Right lobe of liver (tissue), 4 donors: ENCODE data around the gene BTLA.
"Not testable (repeated sequence)": the region's sequence is repeated elsewhere in the genome, so short reads cannot be mapped to it uniquely, and the experiment has no call there.

Experiments used
- POLR2A ChIP-seq: fragments of 450-650 bp; IDR thresholded peaks from one replicate; pipeline ENCODE4 v1.6.1; 2017; ENCODE audit warnings: antibody characterized with exemption, mild to moderate bottlenecking
- TF ChIP-seq, protein P1 (sequence below), 4 donors: fragments of 200-600 bp in 3 of 4; fragments of 450-650 bp in 1 of 4; IDR thresholded peaks; one replicate each; pipeline versions ENCODE4 v1.5.1 to v1.8.0; 2016 to 2022; ENCODE audit warnings: antibody characterized with exemption in 4 of 4, mild to moderate bottlenecking in 2 of 4
- donor health status: DM: no; HTN: no; CAD: no.
- donor health status: DM: no; HTN: no; CAD: no.
- donor health status: DM: no; HTN: yes; CAD: no.

DNA sequence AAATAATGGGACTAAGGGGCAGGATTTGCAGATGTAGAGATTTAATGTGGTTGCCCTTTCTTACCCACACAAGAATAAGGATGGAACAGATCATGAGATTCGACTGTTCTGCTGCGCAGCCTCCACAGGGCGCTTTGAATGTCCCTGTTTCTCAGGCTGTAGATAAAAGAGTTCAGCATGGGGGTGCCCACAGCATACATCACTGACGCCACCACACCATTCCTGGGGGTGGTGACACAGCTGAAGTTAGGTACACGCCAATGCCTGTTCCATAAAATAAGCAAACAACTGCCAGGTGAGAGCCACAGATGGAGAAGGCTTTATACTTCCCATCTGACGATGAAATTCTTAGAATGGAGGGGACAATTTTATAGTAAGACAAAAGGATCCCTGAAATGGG is 24.9 kb upstream of the BTLA start:
- TF ChIP-seq, protein P1, sequence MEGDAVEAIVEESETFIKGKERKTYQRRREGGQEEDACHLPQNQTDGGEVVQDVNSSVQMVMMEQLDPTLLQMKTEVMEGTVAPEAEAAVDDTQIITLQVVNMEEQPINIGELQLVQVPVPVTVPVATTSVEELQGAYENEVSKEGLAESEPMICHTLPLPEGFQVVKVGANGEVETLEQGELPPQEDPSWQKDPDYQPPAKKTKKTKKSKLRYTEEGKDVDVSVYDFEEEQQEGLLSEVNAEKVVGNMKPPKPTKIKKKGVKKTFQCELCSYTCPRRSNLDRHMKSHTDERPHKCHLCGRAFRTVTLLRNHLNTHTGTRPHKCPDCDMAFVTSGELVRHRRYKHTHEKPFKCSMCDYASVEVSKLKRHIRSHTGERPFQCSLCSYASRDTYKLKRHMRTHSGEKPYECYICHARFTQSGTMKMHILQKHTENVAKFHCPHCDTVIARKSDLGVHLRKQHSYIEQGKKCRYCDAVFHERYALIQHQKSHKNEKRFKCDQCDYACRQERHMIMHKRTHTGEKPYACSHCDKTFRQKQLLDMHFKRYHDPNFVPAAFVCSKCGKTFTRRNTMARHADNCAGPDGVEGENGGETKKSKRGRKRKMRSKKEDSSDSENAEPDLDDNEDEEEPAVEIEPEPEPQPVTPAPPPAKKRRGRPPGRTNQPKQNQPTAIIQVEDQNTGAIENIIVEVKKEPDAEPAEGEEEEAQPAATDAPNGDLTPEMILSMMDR (IDR thresholded peaks at IDR 0.05), result not testable (repeated sequence)
- TF ChIP-seq POLR2A, result not testable (repeated sequence)
